ENCODE results near the gene ILKAP. TPM values are rescaled to one million over a fixed set of nuclear protein-coding genes. Genes with fewer than 3 reads are reported as not detected.

ILKAP gene
- total RNA-seq, 1 donor from 2014 or later, result 70.2 TPM

- intact Hi-C loops (cut with micrococcal nuclease), result no loop called here
Observed at GRCh38 chr2:238155051-238155760, 48.3 kb downstream of the ILKAP start.

GRCh38 chr2:238154570-238154969, 48.9 kb downstream of the ILKAP start:
- intact Hi-C loops (cut with micrococcal nuclease), result no loop called here

GRCh38 chr2:238152771-238153688, 50.5 kb downstream of the ILKAP start:
- intact Hi-C loops (cut with micrococcal nuclease), result no loop called here

GRCh38 chr2:238151628-238152235, 51.8 kb downstream of the ILKAP start:
- intact Hi-C loops (cut with micrococcal nuclease), result no loop called here

DNA sequence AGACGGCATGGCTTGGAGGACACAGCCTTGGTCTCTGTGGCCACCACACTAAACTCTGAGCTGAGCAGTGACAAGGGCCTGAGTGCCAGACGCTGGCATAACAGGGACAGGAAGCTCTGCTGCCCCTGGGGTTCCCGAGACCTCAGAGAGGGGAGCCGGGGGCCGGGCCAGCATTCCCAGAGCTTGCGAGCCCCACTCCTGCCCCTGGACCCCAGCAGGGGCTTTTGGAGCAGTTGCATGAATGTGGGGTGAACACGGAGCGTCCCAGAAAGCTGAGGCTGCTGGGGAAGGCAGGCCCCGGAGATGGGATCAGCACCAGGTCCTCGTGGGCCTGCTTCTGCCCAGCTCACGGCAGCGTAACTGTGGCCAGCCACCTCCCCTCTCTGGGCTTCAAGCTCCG, 52.3 kb downstream of the ILKAP start:
- intact Hi-C loops (cut with micrococcal nuclease), result no loop called here

DNA sequence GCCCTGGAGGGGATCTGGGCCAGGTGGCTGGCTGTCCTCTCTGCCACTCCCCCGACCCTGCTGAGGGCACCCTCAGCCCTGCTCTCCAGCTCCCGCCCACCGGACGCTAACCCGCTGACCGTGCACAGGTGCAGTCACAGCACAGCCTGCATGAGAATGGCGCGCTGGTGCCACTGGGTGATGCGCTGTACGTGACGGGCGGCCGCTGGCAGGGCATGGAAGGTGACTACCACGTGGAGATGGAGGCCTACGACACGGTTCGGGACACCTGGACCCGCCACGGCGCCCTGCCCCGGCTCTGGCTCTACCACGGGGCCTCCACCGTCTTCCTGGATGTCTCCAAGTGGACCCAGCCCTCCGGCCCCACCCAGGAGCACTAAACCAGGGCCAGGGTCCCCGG, 52.8 kb downstream of the ILKAP start:
- intact Hi-C loops (cut with micrococcal nuclease), result no loop called here

DNA sequence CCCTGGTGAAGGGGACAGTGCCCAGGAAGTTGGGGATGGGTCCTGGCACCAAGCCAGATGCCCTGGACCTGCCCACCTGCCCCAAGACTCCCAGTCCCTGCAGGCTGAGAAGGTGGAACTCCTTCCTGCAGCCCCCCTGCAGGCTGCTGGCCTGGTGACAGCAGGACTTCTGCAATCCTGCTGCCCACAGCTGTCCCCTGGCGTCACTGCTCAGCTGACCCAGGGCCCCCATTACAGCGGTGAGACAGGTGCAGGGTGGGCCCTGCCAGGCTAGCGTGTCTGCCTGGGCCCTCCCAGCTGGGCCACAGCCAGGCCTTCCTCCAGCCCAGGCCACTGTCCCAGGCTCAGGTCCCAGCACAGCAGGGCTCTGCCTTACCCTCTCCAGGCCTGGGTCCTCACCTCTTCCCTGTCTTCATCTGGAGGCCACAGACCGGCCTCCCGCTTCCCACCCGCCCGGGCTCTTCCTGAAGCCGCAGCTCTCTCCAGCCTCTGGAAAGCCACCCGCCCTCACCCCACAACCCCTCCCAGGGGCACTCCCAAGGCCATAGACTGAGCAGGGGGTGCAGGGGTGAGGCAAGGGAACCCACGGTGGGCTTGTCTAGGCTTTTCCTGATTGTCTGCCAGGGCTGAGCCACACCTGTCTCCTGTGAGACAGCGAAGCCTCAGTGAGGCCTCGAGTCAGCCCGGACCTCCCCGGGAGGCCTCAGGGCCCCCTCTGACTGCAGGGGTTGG, 53.5 kb downstream of the ILKAP start:
- intact Hi-C loops (cut with micrococcal nuclease), result no loop called here

DNA sequence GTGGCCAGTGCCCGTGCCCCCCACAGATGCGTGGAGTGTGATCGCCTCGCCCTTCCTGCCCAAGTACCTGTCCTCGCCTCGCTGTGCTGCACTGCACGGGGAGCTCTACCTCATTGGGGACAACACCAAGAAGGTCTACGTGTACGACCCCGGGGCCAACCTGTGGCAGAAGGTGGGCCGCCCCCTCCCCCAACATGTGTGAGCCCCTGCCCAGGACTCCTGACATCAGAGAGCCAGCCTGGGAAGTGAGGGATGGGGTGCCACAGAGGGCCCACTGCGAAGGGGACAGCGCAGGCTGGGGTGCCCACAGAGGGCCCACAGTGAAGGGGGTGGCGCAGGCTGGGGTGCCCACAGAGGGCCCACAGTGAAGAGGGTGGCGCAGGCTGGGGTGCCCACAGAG, 54.5 kb downstream of the ILKAP start:
- intact Hi-C loops (cut with micrococcal nuclease), result no loop called here

DNA sequence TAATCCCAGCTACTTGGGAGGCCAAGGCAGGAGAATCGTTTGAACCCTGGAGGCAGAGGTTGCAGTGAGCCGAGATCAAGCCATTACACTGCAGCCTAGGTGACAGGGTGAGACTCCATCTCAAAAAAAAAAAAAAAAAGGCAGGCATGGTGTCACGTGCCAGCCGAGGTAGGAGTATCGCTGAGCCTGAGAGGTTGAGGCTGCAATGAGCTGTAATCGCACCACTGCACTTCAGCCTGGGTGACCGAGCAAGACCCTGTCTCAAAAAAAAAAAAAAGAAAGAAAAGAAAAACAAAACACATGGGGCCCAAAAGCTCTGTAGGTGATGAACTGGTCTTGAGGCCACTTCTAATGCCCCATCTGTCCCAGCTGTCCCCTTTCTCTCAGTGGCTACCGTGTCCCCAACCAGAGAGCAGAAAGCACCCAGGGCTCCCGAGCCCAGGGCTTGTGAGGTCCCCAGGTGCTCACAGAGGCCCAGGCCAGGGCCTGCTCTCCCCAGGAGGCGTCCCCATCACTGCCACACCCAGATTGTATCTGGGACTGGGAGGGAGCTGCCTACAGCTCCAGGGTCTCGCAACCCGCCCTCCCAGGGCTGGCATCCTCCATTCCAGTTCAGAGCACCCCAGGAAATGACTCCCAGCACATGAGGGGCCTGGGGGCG, 56.5 kb downstream of the ILKAP start:
- intact Hi-C loops (cut with micrococcal nuclease), result no loop called here

DNA sequence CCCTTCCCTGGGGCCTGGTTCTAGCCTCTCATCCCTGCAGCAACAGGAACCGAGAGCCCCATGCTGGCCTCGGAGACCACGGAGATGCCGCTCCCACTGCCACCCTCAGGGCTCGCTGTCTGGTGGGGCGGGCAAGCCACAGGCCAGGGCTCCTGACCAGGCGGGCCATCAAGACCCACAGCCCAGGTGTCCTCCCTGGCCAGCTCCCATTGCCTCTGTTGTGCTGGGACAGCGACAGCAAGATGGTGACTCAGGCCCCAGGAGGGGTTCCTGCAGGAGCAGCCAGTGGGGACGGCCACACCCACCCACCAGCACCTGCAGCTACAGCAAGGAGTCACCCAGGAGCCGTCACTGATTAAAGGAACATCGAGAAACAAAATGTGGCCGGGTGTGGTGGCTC, 57.6 kb downstream of the ILKAP start:
- intact Hi-C loops (cut with micrococcal nuclease), result no loop called here

GRCh38 chr2:238145046-238145445, 58.4 kb downstream of the ILKAP start:
- intact Hi-C loops (cut with micrococcal nuclease), result no loop called here

DNA sequence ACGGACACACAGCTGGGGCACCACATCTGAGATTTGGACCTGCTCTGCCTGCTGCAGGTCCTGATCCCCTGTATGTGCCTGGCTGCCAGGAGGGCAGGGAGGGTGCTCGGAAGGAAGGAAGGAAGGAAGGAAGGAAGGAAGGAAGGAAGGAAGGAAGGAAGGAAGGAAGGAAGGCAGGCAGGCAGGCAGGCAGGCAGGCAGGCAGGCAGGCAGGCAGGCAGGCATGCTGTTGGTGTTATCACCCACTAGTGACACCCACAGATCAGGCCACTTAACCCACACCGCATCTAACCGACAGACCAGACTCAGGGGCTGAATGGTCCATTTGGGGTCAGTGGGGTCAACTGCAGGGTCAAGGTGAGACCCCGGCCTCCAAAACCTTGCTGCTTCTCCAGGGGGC, 59.2 kb downstream of the ILKAP start:
- intact Hi-C loops (cut with micrococcal nuclease), result no loop called here

- intact Hi-C loops (cut with micrococcal nuclease), result no loop called here
Observed at GRCh38 chr2:238143239-238143951, 60.1 kb downstream of the ILKAP start.

GRCh38 chr2:238142382-238143205, 60.9 kb downstream of the ILKAP start:
- intact Hi-C loops (cut with micrococcal nuclease), result no loop called here

- intact Hi-C loops (cut with micrococcal nuclease), result no loop called here
Observed at GRCh38 chr2:238141541-238142318, 61.8 kb downstream of the ILKAP start.

- intact Hi-C loops (cut with micrococcal nuclease), result no loop called here
Observed at GRCh38 chr2:238140721-238141540, 62.6 kb downstream of the ILKAP start.

DNA sequence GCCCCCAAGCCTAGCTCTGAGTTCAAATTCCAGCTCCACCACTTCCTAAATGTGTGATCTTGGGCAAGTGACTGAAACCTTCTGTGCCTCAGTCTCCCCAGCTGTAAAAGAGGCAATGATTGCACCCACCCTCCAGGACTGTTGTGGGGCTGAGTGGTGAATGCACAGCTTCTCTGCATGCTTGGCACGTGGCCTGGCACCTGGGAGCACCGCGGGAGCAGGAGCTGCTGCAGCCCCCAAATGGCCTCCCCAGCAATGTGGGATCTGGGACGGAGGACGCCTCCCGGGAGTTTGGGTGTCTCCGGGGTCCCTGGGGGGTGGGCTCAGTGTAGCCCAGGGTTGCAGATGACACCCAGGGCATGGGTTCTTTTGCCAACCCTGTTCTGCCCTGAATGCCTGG, 63.5 kb downstream of the ILKAP start:
- intact Hi-C loops (cut with micrococcal nuclease), result no loop called here

All from T-helper 1 cell treated with Interleukin-12 subunit alpha and Interleukin-12 subunit beta and Interleukin-4 antibody, amounts not matched to agents 30 ng/mL and 1 ng/mL, for 36 hours (primary cell).